ENCODE data around the gene CACNA2D4.

The CACNA2D4 gene

DNA sequence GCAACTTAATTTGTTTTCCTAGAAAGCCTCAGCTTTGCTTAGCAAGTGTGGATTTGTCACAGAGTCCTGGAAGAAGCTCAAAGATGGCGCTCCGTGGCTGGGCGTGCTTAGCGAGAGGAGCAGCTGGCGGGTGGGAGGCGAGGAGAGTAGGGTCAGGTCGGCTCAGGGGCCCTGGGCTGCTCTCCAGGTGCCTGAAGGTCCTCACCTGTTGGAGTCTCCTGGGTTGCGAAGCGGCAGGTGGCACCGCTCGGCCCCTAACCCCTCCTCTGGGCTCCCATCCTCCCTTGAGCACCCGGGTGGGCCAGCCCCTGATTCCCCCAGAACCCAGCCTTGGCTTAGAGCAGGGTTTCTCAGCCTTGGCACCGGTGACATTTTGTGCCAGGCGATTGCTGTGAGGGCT, 73.0 kb downstream of the CACNA2D4 start:
- Histone ChIP-seq H3K4me1 (no peaks in the 10 kb centered on the region), H3K27me3 (ENCODE audit: control insufficient read depth, insufficient read depth, low read length) (no peaks in the 10 kb centered on the region), H3K4me2 (ENCODE audit: low read length) (no peak overlapping the region), H3K9me3 (ENCODE audit: control insufficient read depth, low read length) (no peaks in the 10 kb centered on the region), H3K9ac (no peak overlapping the region), H3K79me2 (no peaks in the 10 kb centered on the region), H3K27ac (no peak overlapping the region), H2AFZ (no peak overlapping the region), H3K36me3 (ENCODE audit: control insufficient read depth, insufficient read depth, low read length) (no peaks in the 10 kb centered on the region), H3K4me3 (ENCODE audit: low read depth, low read length) (no peak overlapping the region)
- TF ChIP-seq, protein P1, sequence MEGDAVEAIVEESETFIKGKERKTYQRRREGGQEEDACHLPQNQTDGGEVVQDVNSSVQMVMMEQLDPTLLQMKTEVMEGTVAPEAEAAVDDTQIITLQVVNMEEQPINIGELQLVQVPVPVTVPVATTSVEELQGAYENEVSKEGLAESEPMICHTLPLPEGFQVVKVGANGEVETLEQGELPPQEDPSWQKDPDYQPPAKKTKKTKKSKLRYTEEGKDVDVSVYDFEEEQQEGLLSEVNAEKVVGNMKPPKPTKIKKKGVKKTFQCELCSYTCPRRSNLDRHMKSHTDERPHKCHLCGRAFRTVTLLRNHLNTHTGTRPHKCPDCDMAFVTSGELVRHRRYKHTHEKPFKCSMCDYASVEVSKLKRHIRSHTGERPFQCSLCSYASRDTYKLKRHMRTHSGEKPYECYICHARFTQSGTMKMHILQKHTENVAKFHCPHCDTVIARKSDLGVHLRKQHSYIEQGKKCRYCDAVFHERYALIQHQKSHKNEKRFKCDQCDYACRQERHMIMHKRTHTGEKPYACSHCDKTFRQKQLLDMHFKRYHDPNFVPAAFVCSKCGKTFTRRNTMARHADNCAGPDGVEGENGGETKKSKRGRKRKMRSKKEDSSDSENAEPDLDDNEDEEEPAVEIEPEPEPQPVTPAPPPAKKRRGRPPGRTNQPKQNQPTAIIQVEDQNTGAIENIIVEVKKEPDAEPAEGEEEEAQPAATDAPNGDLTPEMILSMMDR (IDR thresholded peaks at IDR 0.05): no peak

DNA sequence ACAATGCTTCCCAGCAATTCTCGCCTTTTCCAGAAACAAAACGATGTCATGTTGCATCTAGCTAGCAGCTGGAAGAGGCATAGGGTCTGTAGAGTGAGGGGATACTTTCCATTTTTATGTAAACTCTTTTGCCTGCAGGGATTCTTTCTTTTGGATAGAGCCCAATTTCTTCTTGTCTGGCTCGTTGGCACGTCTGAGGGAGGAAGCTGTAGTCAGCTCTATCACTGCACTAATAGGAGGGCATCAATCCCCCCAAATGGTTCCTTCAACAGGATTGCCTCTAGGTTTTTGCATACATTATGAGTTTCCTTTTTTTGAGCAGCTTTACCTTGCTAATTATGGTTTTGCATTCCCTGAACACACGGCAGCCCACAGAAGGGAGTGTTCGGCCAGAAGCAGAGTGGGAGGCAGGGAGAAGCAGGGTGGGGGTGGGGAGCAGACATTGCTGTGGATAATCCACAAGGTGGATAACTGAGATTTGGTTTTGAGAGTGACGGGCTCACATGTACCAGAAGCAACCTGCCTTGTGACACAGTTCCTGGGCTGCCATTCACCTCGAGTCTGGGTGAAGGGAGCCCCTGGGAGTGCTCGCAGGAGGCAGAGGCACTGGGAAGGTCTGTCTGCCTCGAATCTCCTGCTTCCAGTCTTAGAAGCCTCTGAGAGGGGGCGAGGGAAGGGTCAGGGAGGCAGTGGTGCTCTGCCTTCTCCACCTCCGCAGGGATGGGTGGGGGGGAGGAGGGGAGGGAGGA, 73.6 kb downstream of the CACNA2D4 start:
- no peak overlapping the region for H3K4me2 ChIP-seq (ENCODE audit: low read length)
- no peak overlapping the region for H3K9ac ChIP-seq
- no peaks in the 10 kb centered on the region for H3K27me3 ChIP-seq (ENCODE audit: control insufficient read depth, insufficient read depth, low read length)
- TF ChIP-seq, protein P1 (IDR thresholded peaks at IDR 0.05): no peak
- H3K36me3 ChIP-seq (ENCODE audit: control insufficient read depth, insufficient read depth, low read length): no peaks in the 10 kb centered on the region
- no peaks in the 10 kb centered on the region for H3K79me2 ChIP-seq
- no peaks in the 10 kb centered on the region for H3K9me3 ChIP-seq (ENCODE audit: control insufficient read depth, low read length)
- H3K27ac ChIP-seq: no peak overlapping the region
- no peaks in the 10 kb centered on the region for H3K4me1 ChIP-seq
- H2AFZ ChIP-seq: no peak overlapping the region
- no peak overlapping the region for H3K4me3 ChIP-seq (ENCODE audit: low read depth, low read length)

DNA sequence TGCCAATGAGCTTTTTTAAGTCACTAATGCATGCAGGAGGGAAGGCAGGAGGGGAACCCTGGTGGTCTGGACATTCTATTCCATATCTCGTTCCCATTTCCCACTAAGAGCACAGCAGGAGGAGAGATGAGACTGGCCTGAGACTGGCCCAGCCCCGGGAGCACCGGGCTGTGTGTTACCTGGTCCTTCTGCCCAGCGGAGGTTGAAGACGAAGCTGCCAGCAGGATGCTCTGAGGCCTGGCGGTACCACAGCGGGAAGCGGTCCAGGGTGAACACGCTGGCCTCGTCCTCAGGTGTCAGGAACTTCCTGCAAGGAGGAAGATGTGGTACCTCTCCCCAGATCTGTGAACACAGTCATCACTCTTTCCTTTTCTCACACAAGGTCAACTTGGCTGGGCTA, 74.2 kb downstream of the CACNA2D4 start:
- no peak overlapping the region for H3K9ac ChIP-seq
- no peaks in the 10 kb centered on the region for H3K36me3 ChIP-seq (ENCODE audit: control insufficient read depth, insufficient read depth, low read length)
- no peak overlapping the region for H3K4me2 ChIP-seq (ENCODE audit: low read length)
- H3K9me3 ChIP-seq (ENCODE audit: control insufficient read depth, low read length): no peaks in the 10 kb centered on the region
- no peaks in the 10 kb centered on the region for H3K27me3 ChIP-seq (ENCODE audit: control insufficient read depth, insufficient read depth, low read length)
- H2AFZ ChIP-seq: no peak overlapping the region
- no peaks in the 10 kb centered on the region for H3K4me1 ChIP-seq
- no peak overlapping the region for H3K4me3 ChIP-seq (ENCODE audit: low read depth, low read length)
- no peak overlapping the region for H3K27ac ChIP-seq
- TF ChIP-seq, protein P1 (IDR thresholded peaks at IDR 0.05): no peak
- no peaks in the 10 kb centered on the region for H3K79me2 ChIP-seq

DNA sequence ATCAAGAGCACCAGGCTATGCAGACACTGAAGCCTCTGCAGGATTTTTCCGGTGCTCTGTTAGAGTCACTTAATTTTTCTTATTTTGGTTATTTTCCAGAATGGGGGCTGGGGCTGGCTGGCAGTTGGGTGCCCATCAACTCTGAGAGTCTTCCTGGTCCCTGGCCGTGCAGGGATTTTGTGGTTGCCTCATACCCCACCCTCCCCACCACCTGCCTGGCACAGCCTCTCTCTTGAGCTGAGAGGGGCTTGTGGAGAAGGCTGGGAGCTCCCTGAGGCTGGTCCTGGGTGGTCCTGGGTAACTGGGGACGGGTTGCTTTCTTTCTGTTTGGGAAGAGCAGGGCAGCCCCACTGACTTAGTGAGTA, 74.8 kb downstream of the CACNA2D4 start:
- Histone ChIP-seq H3K9me3 (ENCODE audit: control insufficient read depth, low read length) (no peaks in the 10 kb centered on the region), H2AFZ (no peak overlapping the region), H3K4me3 (ENCODE audit: low read depth, low read length) (no peak overlapping the region), H3K4me2 (ENCODE audit: low read length) (no peak overlapping the region), H3K9ac (no peak overlapping the region), H3K79me2 (no peaks in the 10 kb centered on the region), H3K27me3 (ENCODE audit: control insufficient read depth, insufficient read depth, low read length) (no peaks in the 10 kb centered on the region), H3K4me1 (no peaks in the 10 kb centered on the region), H3K27ac (no peak overlapping the region), H3K36me3 (ENCODE audit: control insufficient read depth, insufficient read depth, low read length) (no peaks in the 10 kb centered on the region)
- TF ChIP-seq, protein P1 (IDR thresholded peaks at IDR 0.05): no peak
